GM10266 (cell line): ENCODE results near the gene FOXJ1.

ENCODE experiments used
- DNase-seq: peaks from one replicate; pipeline ENCODE4 v3.0.0; 2012; ENCODE audit errors: extremely low spot score
- CTCF ChIP-seq: IDR thresholded peaks from 2 replicates; pipeline ENCODE4 v1.5.1; 2012; ENCODE audit warnings: mild to moderate bottlenecking, low read depth; ENCODE audit not compliant: control insufficient read depth, insufficient read depth; ENCODE audit errors: missing control alignments

The FOXJ1 gene

DNA sequence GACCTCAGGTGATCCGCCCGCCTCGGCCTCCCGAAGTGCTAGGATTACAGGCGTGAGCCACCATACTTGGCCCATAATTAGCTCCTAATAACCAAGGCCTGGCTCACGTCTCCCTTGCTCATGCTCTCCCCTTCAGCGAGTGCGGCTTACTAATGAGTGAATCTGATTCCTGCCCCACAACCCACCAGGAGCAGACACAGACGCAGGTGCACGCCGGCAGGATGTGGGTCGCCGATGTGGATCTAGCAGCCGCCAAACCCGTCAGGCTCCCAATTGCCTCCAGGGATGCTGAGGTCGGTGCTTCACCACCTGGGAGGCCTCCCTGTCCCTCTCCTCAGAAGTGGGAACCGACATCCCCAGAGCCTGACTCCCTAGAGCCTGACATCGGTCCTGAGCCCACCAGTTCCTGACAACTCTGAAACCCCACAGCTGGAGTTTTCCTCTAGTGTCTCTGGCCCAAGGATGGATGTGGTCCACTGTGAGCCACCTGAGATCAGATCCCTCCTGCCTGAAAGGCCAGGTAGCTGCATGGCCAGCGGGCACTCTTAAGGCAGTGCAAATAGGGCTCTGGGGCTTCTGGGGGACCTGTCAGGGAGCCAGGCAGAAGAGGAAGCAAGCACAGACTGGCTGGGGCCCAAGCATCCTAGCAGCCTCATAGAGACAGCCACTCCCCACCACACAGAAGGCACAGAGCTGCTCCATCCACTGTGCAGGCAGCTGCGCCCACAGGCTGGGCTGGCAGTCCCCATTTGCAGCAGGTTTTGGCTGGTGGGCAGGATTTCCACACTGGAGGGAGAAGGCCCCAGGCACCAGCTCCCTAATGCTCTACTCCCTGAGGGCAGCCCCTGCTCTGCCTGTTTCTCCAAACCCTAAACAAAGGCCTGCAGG is 48.3 kb downstream of the FOXJ1 start:
- DNase-seq, result no peak
- TF ChIP-seq CTCF, result no peak

GRCh38 chr17:76091526-76092286 is 49.3 kb downstream of the FOXJ1 start:
- no peak for DNase-seq
- no peak for TF ChIP-seq CTCF

DNA sequence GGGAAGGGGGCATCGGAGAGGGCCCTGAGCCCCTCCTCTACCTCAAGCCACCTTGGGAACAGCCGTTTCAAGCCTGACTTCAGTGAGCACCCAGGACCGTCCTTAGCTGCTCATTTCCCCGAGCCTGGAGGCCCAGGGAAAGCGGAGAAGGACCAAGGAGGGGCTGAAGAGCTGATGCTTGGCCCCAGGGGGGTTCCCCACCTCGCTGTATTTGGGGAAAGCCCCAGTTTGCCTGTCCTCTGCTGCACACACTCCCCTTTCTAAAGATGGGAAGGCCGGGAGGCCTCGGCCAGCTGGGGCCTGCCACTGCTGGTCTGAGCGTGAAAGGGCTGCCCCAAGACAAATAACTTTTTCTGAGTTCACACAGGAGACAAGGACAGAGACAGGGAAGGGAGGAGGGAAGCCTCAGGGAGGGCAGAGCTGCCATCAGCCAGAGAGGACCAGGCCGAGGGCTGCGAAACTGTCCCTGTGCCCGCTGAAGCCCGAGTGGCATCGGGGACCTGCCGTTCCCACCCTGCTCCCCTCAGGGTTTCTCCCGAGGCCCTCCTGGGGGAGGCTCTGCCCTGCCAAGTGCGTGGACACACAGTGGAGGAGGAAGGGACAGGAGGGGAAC is 50.4 kb downstream of the FOXJ1 start:
- no peak for DNase-seq

GRCh38 chr17:76089680-76090516 is 51.1 kb downstream of the FOXJ1 start:
- no peak for TF ChIP-seq CTCF
- no peak for DNase-seq

More for the DNA sequence above, 50.4 kb downstream of the FOXJ1 start:
- no peak for TF ChIP-seq CTCF

GRCh38 chr17:76088868-76089576 is 52.0 kb downstream of the FOXJ1 start:
- DNase-seq, result no peak
- no peak for TF ChIP-seq CTCF
